GM23338 (cell line): ENCODE results near the gene OTOS. TPM values are rescaled to one million over a fixed set of nuclear protein-coding genes. Genes with fewer than 3 reads are reported as not detected.

Experiments
- ATAC-seq: fragments of 200-7000 bp; cut with Tn5 transposase; 3 replicates; pipeline ENCODE4 v1.9.1; 2020
- DNase-seq: peaks from one replicate; pipeline ENCODE4 v3.0.0-alpha.2; 2015; ENCODE audit warnings: low spot score
- H2AFZ ChIP-seq: fragments of 200-600 bp; sonication (generic); 2 replicates; pipeline ENCODE4 v1.8.0; 2016; ENCODE audit warnings: antibody characterized with exemption, mild to moderate bottlenecking, moderate library complexity
- H3F3A ChIP-seq: fragments of 200-600 bp; sonication (generic); replicated peaks from 2 replicates; pipeline ENCODE4 v1.8.0; 2017; ENCODE audit warnings: antibody characterized with exemption, mixed run types, low read depth
- H3K27ac ChIP-seq: fragments of 200-600 bp; sonication (generic); 2 replicates; pipeline ENCODE4 v1.6.1; 2016; ENCODE audit warnings: low read depth
- H3K27me3 ChIP-seq: fragments of 200-600 bp; sonication (generic); 2 replicates; pipeline ENCODE4 v1.8.0; 2016; ENCODE audit warnings: mild to moderate bottlenecking, mixed run types, moderate library complexity; ENCODE audit not compliant: insufficient read depth
- H3K36me3 ChIP-seq: fragments of 200-600 bp; sonication (generic); 2 replicates; pipeline ENCODE4 v1.8.0; 2016; ENCODE audit warnings: mild to moderate bottlenecking; ENCODE audit not compliant: insufficient read depth
- H3K4me1 ChIP-seq: fragments of 200-600 bp; sonication (generic); 2 replicates; pipeline ENCODE4 v1.8.0; 2016; ENCODE audit warnings: mild to moderate bottlenecking, moderate library complexity; ENCODE audit not compliant: insufficient read depth
- H3K4me2 ChIP-seq: fragments of 200-600 bp; sonication (generic); 2 replicates; pipeline ENCODE4 v1.7.1; 2017; ENCODE audit warnings: mixed run types
- H3K4me3 ChIP-seq: fragments of 200-600 bp; sonication (generic); 2 replicates; pipeline ENCODE4 v1.6.1; 2016; ENCODE audit warnings: mixed run types
- H3K79me2 ChIP-seq: fragments of 200-600 bp; sonication (generic); replicated peaks from 2 replicates; pipeline ENCODE4 v1.8.0; 2017; ENCODE audit warnings: mild to moderate bottlenecking; ENCODE audit not compliant: insufficient read depth
- H3K9me2 ChIP-seq: fragments of 200-600 bp; sonication (generic); 2 replicates; pipeline ENCODE4 v1.8.0; 2017; ENCODE audit not compliant: insufficient read depth
- H4K20me1 ChIP-seq: fragments of 200-600 bp; sonication (generic); replicated peaks from 2 replicates; pipeline ENCODE4 v1.8.0; 2017; ENCODE audit warnings: mild to moderate bottlenecking; ENCODE audit not compliant: insufficient read depth
- H3K27ac Mint-ChIP-seq: 2 replicates; pipeline ENCODE4 v1.8.0; 2020; ENCODE audit warnings: inconsistent platforms, mild to moderate bottlenecking, moderate library complexity, mixed read lengths
- H3K27me3 Mint-ChIP-seq: 3 replicates; pipeline ENCODE4 v1.8.0; 2022; ENCODE audit warnings: low read depth, mild to moderate bottlenecking, moderate library complexity, mixed read lengths, inconsistent platforms; ENCODE audit not compliant: insufficient read depth, poor library complexity
- H3K36me3 Mint-ChIP-seq: 3 replicates; pipeline ENCODE4 v1.8.0; 2021; ENCODE audit warnings: low read depth, mild to moderate bottlenecking, inconsistent platforms, moderate library complexity, mixed read lengths
- H3K4me1 Mint-ChIP-seq: 3 replicates; pipeline ENCODE4 v1.8.0; 2020; ENCODE audit warnings: mild to moderate bottlenecking, inconsistent platforms, mixed read lengths
- H3K4me3 Mint-ChIP-seq: 3 replicates; pipeline ENCODE4 v1.8.0; 2021; ENCODE audit warnings: moderate library complexity, mild to moderate bottlenecking, inconsistent platforms, mixed read lengths
- H3K9me3 Mint-ChIP-seq: 3 replicates; pipeline ENCODE4 v1.8.0; 2020; ENCODE audit warnings: moderate library complexity, mild to moderate bottlenecking, inconsistent platforms, mixed read lengths
- CREB1 ChIP-seq: fragments of 250-450 bp; sonication (Bioruptor Pico); IDR thresholded peaks from 2 replicates; pipeline ENCODE4 v1.5.0; 2020; ENCODE audit warnings: low read depth, mild to moderate bottlenecking, moderate library complexity
- CTCF ChIP-seq, 2 experiments: fragments of 200-600 bp in 1 of 2; sonication (generic) in 1 of 2; conservative IDR thresholded peaks; 2 replicates each; pipeline versions ENCODE4 v1.5.1 to v1.6.1; 2016 to 2017; ENCODE audit warnings: antibody characterized with exemption in 2 of 2, low read depth in 2 of 2, mild to moderate bottlenecking in 2 of 2, moderate library complexity in 1 of 2
- EZH2 ChIP-seq: fragments of 200-600 bp; sonication (generic); IDR thresholded peaks from one replicate; pipeline ENCODE4 v1.8.0; 2017; ENCODE audit warnings: antibody characterized with exemption, mild to moderate bottlenecking, low read depth; ENCODE audit not compliant: unreplicated experiment
- EZH2phosphoT487 ChIP-seq: fragments of 200-600 bp; sonication (generic); IDR thresholded peaks from one replicate; pipeline ENCODE4 v1.8.1; 2018; ENCODE audit warnings: antibody characterized with exemption; ENCODE audit not compliant: unreplicated experiment
- JUNB ChIP-seq: IDR thresholded peaks from one replicate; pipeline ENCODE4 v1.6.1; 2016; ENCODE audit warnings: antibody characterized with exemption; ENCODE audit not compliant: unreplicated experiment
- NANOG ChIP-seq: IDR thresholded peaks from 2 replicates; pipeline ENCODE4 v1.6.1; 2016; ENCODE audit warnings: antibody characterized with exemption, borderline replicate concordance
- POLR2AphosphoS5 ChIP-seq: IDR thresholded peaks from 2 replicates; pipeline ENCODE4 v1.6.1; 2016; ENCODE audit warnings: antibody characterized with exemption, low read depth
- REST ChIP-seq: IDR thresholded peaks from one replicate; pipeline ENCODE4 v1.6.1; 2018; ENCODE audit warnings: antibody characterized with exemption; ENCODE audit not compliant: unreplicated experiment
- polyA plus RNA-seq: library from polyadenylated mRNA; unstranded; fragments of >200 nt; fragmentation: Nextera tagmentation; extraction: Ambion mirVana; gene quantifications from 2 replicates; pipeline ENCODE4 v1.2.1, GENCODE V29; 2016
- total RNA-seq: library from RNA; depleted of rRNA; stranded (reverse); fragments of >200 nt; shearing (Covaris generic); gene quantifications from 2 replicates; pipeline ENCODE4 v1.2.3, GENCODE V29; 2014
- TF ChIP-seq, protein P1 (sequence below): IDR thresholded peaks from 2 replicates; pipeline ENCODE4 v1.6.1; 2016; ENCODE audit warnings: antibody characterized with exemption

Gene OTOS
- total and polyA plus RNA-seq, 2 experiments from 2014 or later: 0.40 TPM; not detected in 1

DNA sequence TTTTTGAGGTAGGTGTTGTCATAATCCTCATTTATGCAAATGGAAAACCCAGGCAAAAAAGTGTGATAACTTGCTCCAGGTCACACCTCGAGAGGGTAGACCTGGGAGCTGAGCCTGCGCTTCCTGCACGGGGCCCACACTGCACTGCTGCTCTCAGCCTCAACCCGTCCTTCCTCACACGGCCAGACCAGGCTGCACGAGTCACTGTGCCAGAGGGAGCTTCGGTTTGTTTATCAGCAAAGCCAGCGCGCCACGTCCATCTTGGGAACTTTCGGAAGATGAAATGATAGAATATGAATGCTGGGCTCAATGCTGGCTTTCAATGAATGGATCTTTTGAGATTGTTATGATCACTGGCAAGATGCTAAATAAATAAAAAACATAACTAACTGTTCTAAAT, 18.8 kb downstream of the OTOS start (continued):
- no peak for TF ChIP-seq REST
- TF ChIP-seq CREB1 (CRISPR knock-in tag): no peak
- TF ChIP-seq NANOG: no peak
- no peak for TF ChIP-seq EZH2phosphoT487
- TF ChIP-seq EZH2: no peak

GRCh38 chr2:240121190-240121589, 19.3 kb downstream of the OTOS start:
- H3K4me1 ChIP-seq: no peaks in the 10 kb centered on the region
- Mint-ChIP-seq H3K27me3 (no peaks in the 10 kb centered on the region), H3K4me3 (no peak overlapping the region), H3K36me3 (peaks cover 9% of the 10 kb centered on the region; the same call in 2 of the 3 replicates), H3K27ac (no peak overlapping the region), H3K9me3 (peaks cover 6% of the 10 kb centered on the region; the same call in 1 of the 3 replicates), H3K4me1 (no peaks in the 10 kb centered on the region)
- no peak for DNase-seq
- H3K9me2 ChIP-seq: no peaks in the 10 kb centered on the region
- TF ChIP-seq POLR2AphosphoS5 (no peak), EZH2 (no peak)
- no peak overlapping the region for H2AFZ ChIP-seq
- no peak overlapping the region for H3K27ac ChIP-seq
- no peaks in the 10 kb centered on the region for H3K36me3 ChIP-seq
- H3K27me3 ChIP-seq: no peaks in the 10 kb centered on the region
- no peaks in the 10 kb centered on the region for H3F3A ChIP-seq
- H3K4me2 ChIP-seq: no peak overlapping the region
- H3K4me3 ChIP-seq: no peak overlapping the region
- no peaks in the 10 kb centered on the region for H3K79me2 ChIP-seq
- no peaks in the 10 kb centered on the region for H4K20me1 ChIP-seq
- no peak for ATAC-seq

DNA sequence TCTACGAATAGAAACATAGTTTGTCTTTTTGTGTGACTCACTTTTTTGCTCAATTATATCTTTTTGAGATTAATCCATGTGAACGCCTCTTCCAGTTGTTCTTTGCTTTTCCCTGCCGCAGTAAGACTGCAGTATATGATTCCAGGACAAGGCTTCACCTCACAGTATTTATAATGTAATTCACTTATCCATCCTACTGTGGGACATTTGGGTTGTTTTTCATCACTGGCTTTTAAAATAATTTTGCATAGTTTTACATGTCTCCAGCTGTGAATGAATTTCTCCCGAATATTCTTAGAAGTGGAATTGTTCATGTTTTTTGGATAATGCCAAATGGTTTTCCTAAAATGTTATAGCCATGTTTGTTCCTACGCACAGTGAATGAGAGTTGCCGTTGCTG, 26.2 kb downstream of the OTOS start:
- no peak overlapping the region for H3K4me2 ChIP-seq
- peaks cover 7% of the 10 kb centered on the region; the same call in 1 of the 2 replicates for H3K4me1 ChIP-seq
- TF ChIP-seq CREB1 (CRISPR knock-in tag): no peak
- TF ChIP-seq REST: no peak
- TF ChIP-seq NANOG: no peak
- no peak for TF ChIP-seq JUNB
- no peak for TF ChIP-seq EZH2
- no peak for TF ChIP-seq EZH2phosphoT487
- no peak for TF ChIP-seq CTCF (conservative IDR thresholded peaks at IDR 0.05; ENCODE audit: low read depth in 2 of 2)
- TF ChIP-seq, protein P1, sequence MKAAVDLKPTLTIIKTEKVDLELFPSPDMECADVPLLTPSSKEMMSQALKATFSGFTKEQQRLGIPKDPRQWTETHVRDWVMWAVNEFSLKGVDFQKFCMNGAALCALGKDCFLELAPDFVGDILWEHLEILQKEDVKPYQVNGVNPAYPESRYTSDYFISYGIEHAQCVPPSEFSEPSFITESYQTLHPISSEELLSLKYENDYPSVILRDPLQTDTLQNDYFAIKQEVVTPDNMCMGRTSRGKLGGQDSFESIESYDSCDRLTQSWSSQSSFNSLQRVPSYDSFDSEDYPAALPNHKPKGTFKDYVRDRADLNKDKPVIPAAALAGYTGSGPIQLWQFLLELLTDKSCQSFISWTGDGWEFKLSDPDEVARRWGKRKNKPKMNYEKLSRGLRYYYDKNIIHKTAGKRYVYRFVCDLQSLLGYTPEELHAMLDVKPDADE: no peak
- no peak for DNase-seq
- H3K27ac ChIP-seq: no peak overlapping the region
- no peaks in the 10 kb centered on the region for H3K79me2 ChIP-seq
- H3K9me2 ChIP-seq: peaks cover 5% of the 10 kb centered on the region; the same call in 1 of the 2 replicates
- H3K36me3 ChIP-seq: no peaks in the 10 kb centered on the region
- H3K27me3 ChIP-seq: no peaks in the 10 kb centered on the region
- Mint-ChIP-seq H3K27me3 (peaks cover 3% of the 10 kb centered on the region), H3K4me1 (peaks cover 16% of the 10 kb centered on the region), H3K9me3 (peaks cover 3% of the 10 kb centered on the region; the same call in 2 of the 3 replicates), H3K4me3 (no peak overlapping the region), H3K27ac (no peak overlapping the region), H3K36me3 (no peaks in the 10 kb centered on the region; the same call in 2 of the 3 replicates)
- no peak overlapping the region for H3K4me3 ChIP-seq
- H3F3A ChIP-seq: no peaks in the 10 kb centered on the region
- H2AFZ ChIP-seq: no peak overlapping the region
- ATAC-seq: no peak
- H4K20me1 ChIP-seq: no peaks in the 10 kb centered on the region
